ENCODE data around the gene SLCO4A1. TPM values are rescaled to one million over a fixed set of nuclear protein-coding genes. Genes with fewer than 3 reads are reported as not detected.
A peak's percentile ranks its signal among the peaks of the same experiment; 100 is the strongest.

The SLCO4A1 gene
- total and polyA plus RNA-seq, 8 donors: 0.58 to 44.3 (median 11.9) TPM

DNA sequence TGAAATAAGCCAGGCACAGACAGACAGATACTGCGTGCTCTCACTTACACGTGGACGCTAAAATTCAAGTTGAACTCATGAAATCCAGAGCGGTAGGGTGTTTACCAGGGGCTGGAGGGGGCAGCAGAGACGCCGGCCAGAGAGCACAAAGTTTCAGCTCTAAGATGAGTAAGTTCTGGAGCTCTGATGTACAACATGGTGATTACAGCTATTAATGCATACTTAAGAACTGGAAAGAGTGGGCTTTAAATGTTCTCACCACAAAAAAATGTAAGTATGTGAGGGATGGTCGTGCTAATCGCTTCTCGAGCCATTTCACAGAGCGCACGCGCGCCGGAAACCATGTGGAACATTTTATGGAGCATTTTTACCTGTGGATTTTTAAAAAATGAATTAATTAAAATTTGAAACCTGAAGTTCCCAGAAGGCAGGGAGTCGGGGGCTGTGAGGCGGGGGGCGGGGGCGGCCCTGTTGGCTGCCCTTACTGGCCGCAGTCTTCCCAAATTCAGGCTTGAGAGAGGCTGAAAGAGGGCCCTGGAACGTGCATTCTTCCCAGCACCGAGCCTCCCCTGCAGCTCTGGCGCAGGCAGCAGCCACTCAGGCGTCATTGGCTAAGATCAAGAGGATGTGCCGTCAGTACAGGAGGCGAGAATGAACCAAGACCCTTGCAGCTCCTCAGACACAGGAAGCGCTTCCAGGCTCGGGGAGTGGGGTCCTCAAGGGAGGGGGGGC is 8.5 kb upstream of the SLCO4A1 start:
- no peak overlapping the region for H3K27ac ChIP-seq

DNA sequence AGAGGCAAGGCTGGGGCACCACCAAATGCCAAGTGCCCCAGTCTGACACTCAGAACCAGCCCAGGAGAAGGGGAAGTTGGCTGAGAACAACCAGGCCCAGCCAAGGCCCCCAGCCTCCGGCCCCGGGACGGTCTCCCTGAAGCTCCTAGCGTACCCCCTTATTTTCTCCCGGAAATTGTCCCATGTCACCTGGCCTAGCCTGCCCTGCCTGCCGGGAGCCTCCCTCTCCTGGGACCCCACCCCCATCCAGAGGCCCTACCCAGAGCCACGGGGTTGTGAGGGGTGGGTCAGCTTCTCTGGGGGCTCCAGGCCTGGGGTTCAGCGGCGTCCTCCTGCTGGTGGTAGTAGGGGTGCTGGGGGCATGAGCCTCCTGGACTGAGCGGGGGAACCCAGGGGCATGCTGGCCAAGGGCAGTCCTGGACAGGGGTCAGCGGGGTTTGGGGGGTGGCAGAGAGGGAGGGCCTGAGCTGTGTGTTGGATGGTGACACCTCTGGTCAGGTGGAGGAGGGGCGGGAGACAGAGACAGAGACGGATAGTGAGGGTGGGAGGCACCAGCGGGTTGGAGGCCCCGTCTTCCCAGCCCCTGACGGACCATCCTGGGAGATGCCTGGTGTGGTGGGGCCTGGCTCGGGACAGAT is 7.9 kb upstream of the SLCO4A1 start:
- no peak for DNase-seq
- no peaks in the 10 kb centered on the region for H3K36me3 ChIP-seq
- no peak for TF ChIP-seq POLR2AphosphoS5 (IDR thresholded peaks at IDR 0.05)
- TF ChIP-seq, protein P1, sequence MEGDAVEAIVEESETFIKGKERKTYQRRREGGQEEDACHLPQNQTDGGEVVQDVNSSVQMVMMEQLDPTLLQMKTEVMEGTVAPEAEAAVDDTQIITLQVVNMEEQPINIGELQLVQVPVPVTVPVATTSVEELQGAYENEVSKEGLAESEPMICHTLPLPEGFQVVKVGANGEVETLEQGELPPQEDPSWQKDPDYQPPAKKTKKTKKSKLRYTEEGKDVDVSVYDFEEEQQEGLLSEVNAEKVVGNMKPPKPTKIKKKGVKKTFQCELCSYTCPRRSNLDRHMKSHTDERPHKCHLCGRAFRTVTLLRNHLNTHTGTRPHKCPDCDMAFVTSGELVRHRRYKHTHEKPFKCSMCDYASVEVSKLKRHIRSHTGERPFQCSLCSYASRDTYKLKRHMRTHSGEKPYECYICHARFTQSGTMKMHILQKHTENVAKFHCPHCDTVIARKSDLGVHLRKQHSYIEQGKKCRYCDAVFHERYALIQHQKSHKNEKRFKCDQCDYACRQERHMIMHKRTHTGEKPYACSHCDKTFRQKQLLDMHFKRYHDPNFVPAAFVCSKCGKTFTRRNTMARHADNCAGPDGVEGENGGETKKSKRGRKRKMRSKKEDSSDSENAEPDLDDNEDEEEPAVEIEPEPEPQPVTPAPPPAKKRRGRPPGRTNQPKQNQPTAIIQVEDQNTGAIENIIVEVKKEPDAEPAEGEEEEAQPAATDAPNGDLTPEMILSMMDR (IDR thresholded peaks at IDR 0.05): no peak
- TF ChIP-seq POLR2A (IDR thresholded peaks at IDR 0.05): no peak
- TF ChIP-seq EP300 (IDR thresholded peaks at IDR 0.05): no peak
- H3K4me3 ChIP-seq: no peak overlapping the region
- no peak overlapping the region for H3K27ac ChIP-seq
- peaks cover 0 to 5% (median 0%) of the 10 kb centered on the region in 4 donors for H3K4me1 ChIP-seq
- 85 to 93% (median 90%) methylated on average over 11 to 17 of the region's 17 CpGs for WGBS, 5 donors
- no peaks in the 10 kb centered on the region for H3K9me3 ChIP-seq
- peaks cover 0 to 51% (median 0%) of the 10 kb centered on the region in 3 donors for H3K27me3 ChIP-seq
- intact Hi-C loops (cut with DNase I; ENCODE audit: low total_unique reads): no loop called here

More for the DNA sequence above, 8.5 kb upstream of the SLCO4A1 start:
- H3K36me3 ChIP-seq: no peaks in the 10 kb centered on the region
- H3K9me3 ChIP-seq: no peaks in the 10 kb centered on the region
- no peak overlapping the region for H3K4me3 ChIP-seq
- WGBS, 5 donors: 73 to 85% (median 78%) methylated on average over 27 of the region's 27 CpGs
- intact Hi-C loops (cut with DNase I; ENCODE audit: low total_unique reads): no loop called here
- TF ChIP-seq POLR2A (IDR thresholded peaks at IDR 0.05) (no peak), EP300 (IDR thresholded peaks at IDR 0.05) (no peak)
- H3K27me3 ChIP-seq: peaks cover 0 to 51% (median 0%) of the 10 kb centered on the region in 3 donors
- peak in 1 of 2 donors; percentile 62 for DNase-seq
- peaks cover 0 to 5% (median 0%) of the 10 kb centered on the region in 4 donors for H3K4me1 ChIP-seq

DNA sequence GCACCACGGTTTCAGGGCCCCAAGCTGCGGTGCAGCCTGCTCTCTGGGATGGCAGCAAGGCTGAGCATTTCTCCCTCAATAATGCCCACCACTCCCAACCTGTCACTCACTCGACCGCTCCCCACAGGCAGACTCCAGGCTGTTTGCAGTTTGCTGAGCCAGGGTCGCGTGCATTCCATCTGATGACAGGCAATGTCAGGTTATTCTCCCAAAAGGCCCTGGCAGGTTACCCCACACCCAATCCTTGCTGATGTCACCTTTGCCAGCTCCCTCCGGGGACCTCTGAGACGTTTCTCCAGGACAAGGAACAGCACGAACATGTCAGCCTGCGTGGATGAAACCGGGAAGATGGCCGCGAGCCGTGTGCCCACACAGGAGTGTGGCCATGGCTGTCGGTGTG is 7.1 kb upstream of the SLCO4A1 start:
- DNase-seq: no peak
- no peaks in the 10 kb centered on the region for H3K36me3 ChIP-seq
- intact Hi-C loops (cut with DNase I; ENCODE audit: low total_unique reads): no loop called here
- no peaks in the 10 kb centered on the region for H3K9me3 ChIP-seq
- peaks cover 0 to 5% (median 0%) of the 10 kb centered on the region in 4 donors for H3K4me1 ChIP-seq
- TF ChIP-seq POLR2AphosphoS5 (IDR thresholded peaks at IDR 0.05): no peak
- TF ChIP-seq EP300 (IDR thresholded peaks at IDR 0.05): no peak
- TF ChIP-seq POLR2A (IDR thresholded peaks at IDR 0.05): no peak
- TF ChIP-seq, protein P1 (IDR thresholded peaks at IDR 0.05): no peak
- no peak overlapping the region for H3K4me3 ChIP-seq
- H3K27ac ChIP-seq: no peak overlapping the region
- 86 to 90% (median 89%) methylated on average over 15 of the region's 15 CpGs for WGBS, 5 donors
- peaks cover 0 to 52% (median 0%) of the 10 kb centered on the region in 3 donors for H3K27me3 ChIP-seq

GRCh38 chr20:62635852-62636251 is 6.5 kb upstream of the SLCO4A1 start:
- DNase-seq: no peak
- no peak overlapping the region for H3K27ac ChIP-seq
- no peaks in the 10 kb centered on the region for H3K9me3 ChIP-seq
- WGBS, 5 donors: 71 to 82% (median 76%) methylated on average over 16 of the region's 16 CpGs
- intact Hi-C loops (cut with DNase I; ENCODE audit: low total_unique reads): no loop called here
- H3K36me3 ChIP-seq: no peaks in the 10 kb centered on the region
- H3K4me3 ChIP-seq: no peak overlapping the region
- peaks cover 0 to 5% (median 0%) of the 10 kb centered on the region in 4 donors for H3K4me1 ChIP-seq
- peaks cover 0 to 58% (median 0%) of the 10 kb centered on the region in 3 donors for H3K27me3 ChIP-seq
- no peak for TF ChIP-seq POLR2AphosphoS5 (IDR thresholded peaks at IDR 0.05)
- no peak for TF ChIP-seq EP300 (IDR thresholded peaks at IDR 0.05)
- TF ChIP-seq, protein P1 (IDR thresholded peaks at IDR 0.05): no peak
- no peak for TF ChIP-seq POLR2A (IDR thresholded peaks at IDR 0.05)
